GM12874 (cell line): ENCODE results near the gene HCN1.

Source experiments
- TF ChIP-seq, protein P1 (sequence below): IDR thresholded peaks from 2 replicates; pipeline ENCODE4 v1.5.1; 2011; ENCODE audit warnings: low read depth, mild to moderate bottlenecking, control low read depth, low read length, moderate library complexity; ENCODE audit not compliant: insufficient read depth

Gene HCN1

DNA sequence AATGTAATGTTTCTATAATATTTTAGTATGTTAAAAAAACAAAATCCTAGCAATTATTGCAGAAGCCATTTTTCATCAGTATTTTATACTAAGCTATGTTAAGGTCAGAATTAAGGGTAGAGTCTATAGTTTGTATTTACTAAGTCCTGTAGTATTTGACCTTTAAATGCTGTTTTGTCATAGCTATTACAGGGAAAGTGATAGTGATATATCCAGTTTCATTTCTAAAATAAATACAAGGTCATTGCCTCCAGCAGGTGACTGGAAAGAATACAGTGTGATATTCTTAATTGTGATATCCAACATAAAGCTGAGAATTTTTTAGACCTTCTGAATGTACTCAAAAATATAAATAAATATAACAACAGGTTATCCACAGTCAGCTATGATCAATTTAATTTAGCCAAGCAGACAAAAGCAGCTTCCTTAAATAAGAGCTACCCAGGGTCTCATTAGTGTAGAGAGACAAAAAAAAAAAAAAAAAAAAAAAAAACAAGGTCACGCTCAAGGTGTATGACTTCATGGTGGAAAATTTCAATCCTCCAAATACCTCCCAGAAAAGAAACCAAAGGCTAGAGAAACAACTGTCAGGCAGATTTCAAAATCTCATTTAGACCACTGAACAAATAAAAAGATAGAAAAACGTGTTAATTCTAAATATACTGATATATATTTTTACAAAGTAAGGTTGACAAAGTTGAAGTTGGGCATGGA is 278.7 kb downstream of the HCN1 start:
- TF ChIP-seq, protein P1, sequence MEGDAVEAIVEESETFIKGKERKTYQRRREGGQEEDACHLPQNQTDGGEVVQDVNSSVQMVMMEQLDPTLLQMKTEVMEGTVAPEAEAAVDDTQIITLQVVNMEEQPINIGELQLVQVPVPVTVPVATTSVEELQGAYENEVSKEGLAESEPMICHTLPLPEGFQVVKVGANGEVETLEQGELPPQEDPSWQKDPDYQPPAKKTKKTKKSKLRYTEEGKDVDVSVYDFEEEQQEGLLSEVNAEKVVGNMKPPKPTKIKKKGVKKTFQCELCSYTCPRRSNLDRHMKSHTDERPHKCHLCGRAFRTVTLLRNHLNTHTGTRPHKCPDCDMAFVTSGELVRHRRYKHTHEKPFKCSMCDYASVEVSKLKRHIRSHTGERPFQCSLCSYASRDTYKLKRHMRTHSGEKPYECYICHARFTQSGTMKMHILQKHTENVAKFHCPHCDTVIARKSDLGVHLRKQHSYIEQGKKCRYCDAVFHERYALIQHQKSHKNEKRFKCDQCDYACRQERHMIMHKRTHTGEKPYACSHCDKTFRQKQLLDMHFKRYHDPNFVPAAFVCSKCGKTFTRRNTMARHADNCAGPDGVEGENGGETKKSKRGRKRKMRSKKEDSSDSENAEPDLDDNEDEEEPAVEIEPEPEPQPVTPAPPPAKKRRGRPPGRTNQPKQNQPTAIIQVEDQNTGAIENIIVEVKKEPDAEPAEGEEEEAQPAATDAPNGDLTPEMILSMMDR: no peak

DNA sequence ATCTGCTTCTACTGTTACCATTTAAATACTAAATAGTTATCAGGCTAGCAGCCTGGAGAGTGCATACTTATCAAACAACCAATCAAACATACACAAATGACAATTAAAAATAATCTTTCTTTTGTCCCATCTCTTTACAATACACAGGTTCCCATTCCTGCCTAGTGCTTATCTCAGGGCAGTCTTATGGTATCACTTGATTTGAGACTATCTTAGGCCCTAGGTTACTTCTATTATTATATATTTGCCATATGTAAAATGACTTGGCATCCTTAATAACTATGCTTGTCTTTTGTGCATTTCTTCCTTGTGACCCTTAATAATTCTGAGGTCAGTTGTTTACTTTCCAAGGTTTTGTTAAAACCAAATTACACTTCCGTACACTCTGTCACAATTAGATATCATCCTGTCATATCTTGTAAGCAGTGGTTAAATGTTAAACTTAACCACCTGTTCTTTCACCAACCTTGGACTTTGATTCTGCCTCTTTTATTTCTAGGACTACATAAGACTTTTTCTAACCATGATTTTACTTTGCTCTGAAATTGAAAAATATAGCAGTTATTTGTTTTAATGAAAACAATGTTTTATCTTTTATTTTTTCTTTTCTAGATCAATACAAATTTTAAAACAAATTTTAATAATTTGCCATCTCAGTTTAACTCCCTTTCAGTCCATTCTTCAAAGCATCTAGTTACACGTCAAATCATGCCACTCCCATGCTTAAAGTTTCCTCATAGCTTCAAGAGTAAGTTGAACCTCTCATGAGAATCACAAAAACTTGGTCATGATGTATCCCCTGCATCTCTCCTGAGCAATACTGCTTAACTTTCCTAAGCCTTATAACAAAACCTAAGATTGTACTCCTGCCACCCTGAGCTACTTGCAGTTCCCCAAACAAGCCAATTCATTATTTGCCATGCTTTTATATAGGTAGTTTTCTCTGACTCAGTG is 281.3 kb downstream of the HCN1 start:
- TF ChIP-seq, protein P1: no peak

DNA sequence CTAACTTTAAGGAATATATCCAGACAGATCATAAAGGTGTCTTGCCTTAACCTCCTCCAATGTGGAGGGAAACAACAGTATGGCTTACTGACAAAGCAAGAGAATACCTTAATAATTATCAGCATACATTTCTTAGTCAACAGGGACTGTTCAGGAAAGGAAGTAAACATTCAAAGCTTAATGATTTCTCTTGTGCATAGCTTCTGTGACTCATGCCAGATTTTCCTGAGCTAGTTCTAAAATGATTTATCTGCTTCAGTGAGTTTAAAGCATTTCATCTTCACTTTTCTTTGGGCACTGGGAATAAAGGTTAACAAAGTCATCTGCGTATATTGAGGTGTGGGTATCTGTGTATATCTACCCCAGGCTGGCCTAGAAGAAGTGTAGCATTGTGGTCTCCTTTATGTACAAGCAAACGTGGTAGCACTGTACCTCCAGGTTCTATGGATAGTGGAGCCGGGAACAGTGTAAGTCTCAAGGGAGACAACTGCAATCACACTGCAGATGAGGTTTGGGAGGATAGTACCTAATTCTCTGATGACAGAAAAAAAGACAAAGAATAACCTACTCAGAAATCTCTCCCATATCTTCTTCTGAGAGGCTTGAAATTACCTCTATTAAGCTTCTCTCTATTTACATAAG is 284.1 kb downstream of the HCN1 start:
- TF ChIP-seq, protein P1: no peak

DNA sequence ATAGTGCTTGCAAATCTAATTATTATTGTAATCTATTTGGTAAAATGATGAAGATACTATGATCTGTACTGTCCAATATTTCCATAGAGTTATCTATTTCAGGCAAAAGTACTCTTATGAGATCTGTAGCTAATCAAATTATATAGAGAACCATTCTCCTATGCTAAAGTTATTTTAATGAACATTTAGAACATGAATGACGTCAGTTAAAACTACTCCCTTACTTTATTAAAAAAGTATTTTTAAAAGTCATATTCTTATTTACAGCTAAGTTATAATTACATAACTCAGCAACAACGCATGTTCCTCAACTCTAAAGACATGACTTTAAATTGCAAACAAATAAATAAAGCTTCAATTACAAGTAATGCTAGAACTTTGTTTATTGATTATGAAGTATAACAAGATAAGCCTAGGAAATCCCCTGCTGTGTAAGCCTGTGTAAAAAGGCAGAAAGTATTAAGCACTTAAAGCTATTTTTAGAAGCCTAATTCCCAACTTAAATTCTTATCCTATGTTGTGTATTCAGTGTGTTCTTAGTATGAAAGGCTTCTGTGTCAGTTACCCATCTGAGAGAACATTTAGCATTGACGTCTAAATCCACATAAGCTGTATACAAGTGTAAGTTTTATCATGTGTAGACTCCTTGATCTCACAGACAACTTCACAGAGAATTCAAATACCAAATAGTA is 285.7 kb downstream of the HCN1 start:
- TF ChIP-seq, protein P1: no peak

DNA sequence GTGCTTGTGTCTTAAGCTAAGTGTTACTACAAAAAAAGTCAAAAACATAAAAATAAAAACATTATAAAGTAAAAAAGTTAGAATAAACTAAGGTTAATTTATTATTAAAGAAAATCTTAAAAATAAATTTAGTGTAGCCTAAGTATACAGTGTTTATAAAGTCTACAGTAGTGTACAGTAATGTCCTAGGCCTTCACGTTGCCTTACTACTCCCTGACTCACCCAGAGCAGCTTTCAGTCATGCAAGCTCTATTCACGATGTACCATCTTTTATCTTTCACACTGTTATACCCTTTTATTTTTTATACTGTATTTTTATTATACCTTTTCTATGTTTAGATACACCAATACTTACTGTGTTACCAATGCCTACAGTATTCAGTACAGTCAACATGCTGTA is 288.1 kb downstream of the HCN1 start:
- TF ChIP-seq, protein P1: no peak

DNA sequence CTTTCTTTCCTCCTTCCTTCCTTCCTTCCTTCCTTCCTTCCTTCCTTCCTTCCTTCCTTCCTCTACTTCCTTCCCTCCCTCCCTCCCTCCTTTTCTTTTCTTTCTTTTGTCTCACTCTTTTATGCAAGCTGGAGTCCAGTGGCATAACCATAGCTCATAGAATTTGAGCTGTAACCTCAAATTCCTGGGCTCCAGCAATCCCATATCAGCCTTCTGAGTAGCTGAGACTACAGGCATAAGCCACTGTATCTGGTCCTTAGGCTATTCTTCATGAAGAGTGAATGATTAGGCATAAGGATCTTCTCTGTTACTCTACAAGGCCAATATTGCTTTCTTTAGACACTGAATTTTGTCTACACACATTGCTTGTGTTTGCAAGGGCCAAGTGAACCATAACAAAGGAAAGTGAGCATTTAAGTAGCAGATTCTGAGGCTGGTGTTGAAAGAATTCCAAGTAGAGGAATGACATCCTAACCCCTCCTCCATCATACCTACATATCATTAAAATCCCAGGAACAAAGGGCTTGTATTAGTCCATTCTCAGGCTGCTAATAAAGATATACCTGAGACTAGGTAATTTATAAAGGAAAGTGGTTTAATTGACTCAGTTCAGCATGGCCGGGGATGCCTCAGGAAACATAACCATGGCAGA is 293.2 kb downstream of the HCN1 start:
- TF ChIP-seq, protein P1: no peak

DNA sequence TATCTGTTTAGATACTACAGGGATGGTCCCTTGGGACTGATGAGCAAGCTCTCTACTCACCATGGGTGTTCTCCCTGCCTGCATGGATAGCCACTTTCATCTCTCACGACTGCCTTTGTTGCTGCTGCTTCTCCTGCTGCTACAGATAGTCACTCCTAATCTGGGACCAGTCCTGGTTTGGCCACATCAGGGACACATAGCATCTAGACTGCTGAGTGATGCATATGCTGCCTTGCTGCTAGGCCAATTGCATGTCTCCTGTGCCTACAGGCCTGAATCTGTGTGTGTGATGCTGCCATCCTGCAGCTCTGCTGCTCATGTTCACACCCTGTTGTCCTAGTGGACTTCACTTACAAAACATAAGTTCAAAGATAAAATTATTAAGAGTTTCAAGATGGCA is 297.1 kb downstream of the HCN1 start:
- TF ChIP-seq, protein P1: no peak
